Coronary artery (tissue), 2 donors: ENCODE data around the gene ELOVL5.

ENCODE experiments used
- DNase-seq: peaks from one replicate; pipeline ENCODE4 v3.0.0-alpha.2; 2017; ENCODE audit warnings: low spot score
- H3K27ac ChIP-seq, 2 donors: fragments of 200-600 bp; sonication (generic); one replicate each; pipeline ENCODE4 v1.5.1; 2016 to 2019
- H3K4me3 ChIP-seq: fragments of 200-600 bp; sonication (generic); 2 replicates; pipeline ENCODE4 v1.5.1; 2016; ENCODE audit warnings: mild to moderate bottlenecking, moderate library complexity
- CTCF ChIP-seq: fragments of 200-600 bp; sonication (generic); IDR thresholded peaks from one replicate; pipeline ENCODE4 v1.5.1; 2019; ENCODE audit warnings: antibody characterized with exemption

The ELOVL5 gene

GRCh38 chr6:53259860-53260580 is 88.7 kb downstream of the ELOVL5 start:
- no peak overlapping the region for H3K27ac ChIP-seq
- no peak for DNase-seq
- TF ChIP-seq CTCF, result no peak
- H3K4me3 ChIP-seq, result no peak overlapping the region

GRCh38 chr6:53258774-53259155 is 90.0 kb downstream of the ELOVL5 start:
- no peak for TF ChIP-seq CTCF
- Histone ChIP-seq H3K27ac (no peak overlapping the region), H3K4me3 (no peak overlapping the region)
- no peak for DNase-seq

GRCh38 chr6:53258076-53258773 is 90.5 kb downstream of the ELOVL5 start:
- Histone ChIP-seq H3K4me3 (no peak overlapping the region), H3K27ac (no peak overlapping the region)
- no peak for TF ChIP-seq CTCF
- no peak for DNase-seq

- Histone ChIP-seq H3K27ac (no peak overlapping the region), H3K4me3 (no peak overlapping the region)
- no peak for TF ChIP-seq CTCF
- DNase-seq, result no peak
Measured at GRCh38 chr6:53257533-53257932, 91.2 kb downstream of the ELOVL5 start.

GRCh38 chr6:53257001-53257400 is 91.7 kb downstream of the ELOVL5 start:
- no peak for TF ChIP-seq CTCF
- no peak for DNase-seq
- H3K27ac ChIP-seq, result no peak overlapping the region
- no peak overlapping the region for H3K4me3 ChIP-seq

GRCh38 chr6:53252177-53252692 is 96.5 kb downstream of the ELOVL5 start:
- TF ChIP-seq CTCF, result no peak
- H3K4me3 ChIP-seq, result no peak overlapping the region
- peak overlapping the region in 1 of 2 donors; percentile 88 for H3K27ac ChIP-seq
- no peak for DNase-seq
